HEK293T (cell line): ENCODE results near the gene NOTCH2.

Experiments used
- CTCF ChIA-PET: fragments of 350-600 bp; formaldehyde crosslinking; extraction: SDS; loops from one replicate; lab custom pipeline; 2021; ENCODE audit warnings: antibody characterized with exemption, inconsistent platforms; lab: Yijun Ruan, JAX
- POLR2A ChIA-PET: fragments of 350-600 bp; formaldehyde crosslinking; extraction: SDS; loops from one replicate; lab custom pipeline; 2020; ENCODE audit warnings: antibody characterized with exemption, inconsistent platforms; lab: Yijun Ruan, JAX
- DNase-seq: peaks from one replicate; pipeline ENCODE4 v3.0.0; 2012; ENCODE audit warnings: mixed read lengths; ENCODE audit errors: extremely low spot score
- ARNT ChIP-seq: fragments of 450-650 bp; IDR thresholded peaks from 2 replicates; pipeline ENCODE4 v1.6.1; 2017; ENCODE audit warnings: mild to moderate bottlenecking
- BHLHE40 ChIP-seq: fragments of 450-650 bp; IDR thresholded peaks from 2 replicates; pipeline ENCODE4 v1.6.1; 2016; ENCODE audit warnings: mild to moderate bottlenecking, moderate library complexity, borderline replicate concordance
- CTBP1 ChIP-seq: fragments of 450-650 bp; IDR thresholded peaks from 2 replicates; pipeline ENCODE4 v1.6.1; 2016; ENCODE audit warnings: borderline replicate concordance
- ELF4 ChIP-seq: fragments of 450-650 bp; IDR thresholded peaks from 2 replicates; pipeline ENCODE4 v1.6.1; 2017; ENCODE audit warnings: antibody characterized with exemption
- FOXA1 ChIP-seq: fragments of 450-650 bp; IDR thresholded peaks from 2 replicates; pipeline ENCODE4 v1.6.1; 2016; ENCODE audit warnings: mild to moderate bottlenecking
- FOXK2 ChIP-seq: fragments of 450-650 bp; IDR thresholded peaks from 2 replicates; pipeline ENCODE4 v1.6.1; 2016; ENCODE audit warnings: mild to moderate bottlenecking
- FOXM1 ChIP-seq: fragments of 450-650 bp; IDR thresholded peaks from 2 replicates; pipeline ENCODE4 v1.6.1; 2017; ENCODE audit warnings: mild to moderate bottlenecking, borderline replicate concordance
- HDGF ChIP-seq: fragments of 450-650 bp; IDR thresholded peaks from 2 replicates; pipeline ENCODE4 v1.6.1; 2017; ENCODE audit warnings: antibody characterized with exemption, borderline replicate concordance
- L3MBTL2 ChIP-seq: fragments of 450-650 bp; conservative IDR thresholded peaks from 2 replicates; pipeline ENCODE4 v1.6.1; 2016; ENCODE audit warnings: mild to moderate bottlenecking
- LEF1 ChIP-seq: fragments of 450-650 bp; IDR thresholded peaks from 2 replicates; pipeline ENCODE4 v1.6.1; 2017; ENCODE audit warnings: mild to moderate bottlenecking, borderline replicate concordance
- NFRKB ChIP-seq: fragments of 450-650 bp; IDR thresholded peaks from 2 replicates; pipeline ENCODE4 v1.6.1; 2016; ENCODE audit warnings: mild to moderate bottlenecking, moderate library complexity
- PKNOX1 ChIP-seq: fragments of 450-650 bp; IDR thresholded peaks from 2 replicates; pipeline ENCODE4 v1.6.1; 2016
- SP1 ChIP-seq: fragments of 450-650 bp; IDR thresholded peaks from 2 replicates; pipeline ENCODE4 v1.6.1; 2017
- SUZ12 ChIP-seq: fragments of 450-650 bp; IDR thresholded peaks from 2 replicates; pipeline ENCODE4 v1.6.1; 2016; ENCODE audit warnings: mild to moderate bottlenecking
- TARDBP ChIP-seq: fragments of 450-650 bp; IDR thresholded peaks from 2 replicates; pipeline ENCODE4 v1.6.1; 2016
- ZNF384 ChIP-seq: fragments of 450-650 bp; IDR thresholded peaks from 2 replicates; pipeline ENCODE4 v1.6.1; 2016

The NOTCH2 gene

GRCh38 chr1:119887427-119887826, 182.0 kb downstream of the NOTCH2 start:
- ChIA-PET POLR2A (no interaction called here), CTCF (no interaction called here)
- no peak for TF ChIP-seq FOXK2
- no peak for TF ChIP-seq CTBP1
- no peak for TF ChIP-seq LEF1
- no peak for TF ChIP-seq SP1
- no peak for TF ChIP-seq TARDBP
- no peak for TF ChIP-seq ELF4
- TF ChIP-seq FOXM1 = no peak
- TF ChIP-seq NFRKB = no peak
- TF ChIP-seq PKNOX1 = no peak
- TF ChIP-seq SUZ12 = no peak
- TF ChIP-seq FOXA1 = no peak
- no peak for TF ChIP-seq L3MBTL2
- no peak for TF ChIP-seq HDGF
- TF ChIP-seq ZNF384 = no peak
- no peak for TF ChIP-seq ARNT
- no peak for TF ChIP-seq BHLHE40
- DNase-seq = no peak

- peak; percentile 81 for DNase-seq
- ChIA-PET POLR2A (no interaction called here), CTCF (interaction anchor here (0.6 to 0.7 kb wide), 2 partner anchors 17 to 52 kb away, joined by 3 to 4 read pairs; no protein-coding TSS in a partner anchor)
- TF ChIP-seq ARNT (no peak), PKNOX1 (no peak), ELF4 (no peak), L3MBTL2 (no peak), CTBP1 (no peak)
Observed at GRCh38 chr1:119885903-119886783, 183.3 kb downstream of the NOTCH2 start.

- ChIA-PET CTCF (no interaction called here), POLR2A (no interaction called here)
- no peak for DNase-seq
Observed at GRCh38 chr1:119884711-119885110, 184.8 kb downstream of the NOTCH2 start.

GRCh38 chr1:119883826-119884225, 185.6 kb downstream of the NOTCH2 start:
- DNase-seq = no peak
- no peak for TF ChIP-seq TARDBP
- TF ChIP-seq LEF1 = no peak
- TF ChIP-seq NFRKB = no peak
- TF ChIP-seq FOXA1 = no peak
- TF ChIP-seq L3MBTL2 = no peak
- no peak for TF ChIP-seq BHLHE40
- no peak for TF ChIP-seq ARNT
- TF ChIP-seq CTBP1 = no peak
- no peak for TF ChIP-seq PKNOX1
- no peak for TF ChIP-seq ELF4
- no peak for TF ChIP-seq HDGF
- no peak for TF ChIP-seq FOXK2
- TF ChIP-seq ZNF384 = no peak
- no peak for TF ChIP-seq SP1
- CTCF ChIA-PET = interaction anchor here (1.2 kb wide), 1 partner anchor 208 kb away, joined by 3 read pairs; no protein-coding TSS in a partner anchor
- POLR2A ChIA-PET = no interaction called here

More at GRCh38 chr1:119884711-119885110, 184.8 kb downstream of the NOTCH2 start:
- TF ChIP-seq SP1 (no peak), ARNT (no peak), NFRKB (no peak), PKNOX1 (no peak), L3MBTL2 (no peak), SUZ12 (no peak), FOXM1 (no peak), LEF1 (no peak), ZNF384 (no peak), BHLHE40 (no peak), FOXA1 (no peak), FOXK2 (no peak), ELF4 (no peak), HDGF (no peak), CTBP1 (no peak), TARDBP (no peak)
